Right lobe of liver (tissue), 4 donors: ENCODE data around the gene FOXA2.

Experiments used
- CTCF ChIP-seq, 4 donors: fragments of 200-600 bp in 3 of 4; fragments of 450-650 bp in 1 of 4; IDR thresholded peaks; one replicate each; pipeline versions ENCODE4 v1.5.1 to v1.8.0; 2016 to 2022; ENCODE audit warnings: antibody characterized with exemption in 4 of 4, mild to moderate bottlenecking in 2 of 4
- POLR2A ChIP-seq: fragments of 450-650 bp; IDR thresholded peaks from one replicate; pipeline ENCODE4 v1.6.1; 2017; ENCODE audit warnings: antibody characterized with exemption, mild to moderate bottlenecking
- donor health status: DM: no; HTN: no; CAD: no.
- donor health status: DM: no; HTN: no; CAD: no.
- donor health status: DM: no; HTN: yes; CAD: no.

GRCh38 chr20:22575087-22575721, 9.2 kb downstream of the FOXA2 start:
- TF ChIP-seq CTCF (IDR thresholded peaks at IDR 0.05) (no peak), POLR2A (no peak)
